NCI-H128 (cell line): ENCODE results near the gene DNASE1L1.

Source experiments
- DNase-seq: peaks from one replicate; lab custom pipeline; 2025; ENCODE audit not compliant: unreplicated experiment; lab: John Stamatoyannopoulos, UW

The DNASE1L1 gene, protein sequence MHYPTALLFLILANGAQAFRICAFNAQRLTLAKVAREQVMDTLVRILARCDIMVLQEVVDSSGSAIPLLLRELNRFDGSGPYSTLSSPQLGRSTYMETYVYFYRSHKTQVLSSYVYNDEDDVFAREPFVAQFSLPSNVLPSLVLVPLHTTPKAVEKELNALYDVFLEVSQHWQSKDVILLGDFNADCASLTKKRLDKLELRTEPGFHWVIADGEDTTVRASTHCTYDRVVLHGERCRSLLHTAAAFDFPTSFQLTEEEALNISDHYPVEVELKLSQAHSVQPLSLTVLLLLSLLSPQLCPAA

DNA sequence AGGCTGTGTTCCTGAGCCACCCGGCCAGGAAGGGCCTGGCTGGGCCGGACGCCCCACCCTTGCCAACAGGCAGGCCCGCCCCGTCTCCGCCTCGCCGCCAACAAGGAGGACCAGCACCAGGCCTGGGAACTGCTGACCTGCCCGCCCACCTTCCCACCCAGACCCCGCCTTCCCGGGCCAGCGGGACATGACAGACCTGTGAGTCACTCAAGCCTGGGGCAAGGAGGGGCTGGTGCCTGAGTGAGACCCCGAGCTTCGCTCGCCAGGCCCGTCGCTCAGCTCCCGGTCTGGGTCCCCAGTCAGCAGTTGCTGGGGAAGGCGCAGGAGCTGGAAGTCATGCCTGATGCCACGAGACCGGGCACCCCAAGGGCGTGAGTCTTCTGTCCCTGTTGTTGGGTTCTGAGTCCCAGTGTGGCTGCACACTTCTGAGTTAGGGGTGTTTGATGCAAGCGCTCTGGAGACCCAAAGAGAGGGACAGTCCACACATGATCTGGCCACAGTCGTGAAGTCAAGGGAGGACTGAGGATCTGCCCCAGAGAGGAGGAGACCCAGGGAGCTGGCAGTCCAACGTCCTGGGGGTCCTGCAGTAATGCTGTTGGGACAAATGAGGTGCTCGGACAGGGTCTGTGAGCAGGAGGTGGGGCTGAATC, at the start of gene DNASE1L1:
Gene DNASE1L1, minus strand, starts transcription at position 33 of the 650 bp plus-strand sequence. CDS start 3,686 bp downstream, outside the sequence.
- DNase-seq, result no peak

DNA sequence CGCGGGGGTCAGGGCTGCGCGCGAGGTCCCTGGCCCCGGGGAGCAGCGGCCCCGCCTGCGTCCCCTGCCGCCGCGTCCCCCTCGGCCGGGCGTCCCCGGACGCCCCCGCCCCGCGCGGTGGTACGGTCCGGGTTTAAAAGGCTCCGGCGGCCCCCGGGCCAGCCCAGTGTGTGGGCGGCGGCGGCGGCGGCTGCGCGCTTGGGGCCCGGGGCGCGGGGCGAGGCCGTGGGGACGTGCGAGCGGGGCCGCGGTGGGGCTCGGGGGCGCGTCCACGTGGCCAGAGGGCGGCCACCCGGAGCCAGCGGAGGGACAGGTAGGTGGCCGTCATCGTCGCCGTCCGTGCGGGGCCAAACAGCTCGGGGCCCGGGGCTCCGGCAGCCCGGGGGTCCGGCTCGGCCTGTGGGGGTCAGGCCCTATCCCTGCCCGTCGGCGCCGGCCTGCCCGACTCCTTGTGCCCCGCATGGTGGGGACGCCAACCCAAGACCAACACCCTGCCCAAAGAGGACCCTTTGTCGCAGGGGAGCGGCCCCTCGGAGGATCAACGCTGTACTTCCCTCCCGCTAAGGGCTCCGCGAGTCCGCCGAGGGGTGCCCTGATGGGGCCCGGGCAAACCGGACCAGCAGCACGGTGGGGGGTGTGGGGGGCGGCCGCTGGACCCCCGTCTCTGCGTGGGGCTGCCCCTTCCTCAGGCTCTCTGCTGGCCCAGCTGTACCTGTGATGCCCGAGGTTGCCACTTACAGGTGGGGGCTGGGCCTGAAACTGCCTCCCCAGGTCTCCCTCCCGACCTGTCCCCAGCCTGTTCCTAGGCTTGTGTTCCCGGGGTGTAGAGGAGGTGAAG, 49.3 kb upstream of the DNASE1L1 start, which contains the start of gene PLXNA3:
Gene PLXNA3, plus strand, starts transcription at position 166 of the 838 bp plus-strand sequence. CDS start 1,903 bp downstream, outside the sequence.
- no peak for DNase-seq

GRCh38 chrX:154457491-154458115, 48.5 kb upstream of the DNASE1L1 start:
- DNase-seq, result peak; percentile 44

DNA sequence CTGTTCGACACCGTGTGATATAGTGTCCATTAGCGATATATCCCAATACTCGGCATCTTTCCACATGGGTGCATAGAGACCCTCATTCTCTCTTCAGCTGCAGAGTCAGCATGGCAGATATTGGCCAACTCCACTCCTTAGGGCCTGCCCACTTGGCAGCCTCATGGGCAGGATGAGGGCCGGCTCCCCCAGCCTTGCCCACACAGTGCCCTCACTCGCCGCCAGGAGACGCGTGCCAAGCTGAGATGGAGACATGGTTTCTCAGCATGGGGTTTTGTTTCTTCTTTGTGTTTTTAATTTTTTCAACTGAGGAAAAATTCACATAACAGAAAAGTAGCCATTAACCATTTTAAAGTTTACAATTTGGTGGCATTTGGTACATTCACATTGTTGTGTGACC, 43.8 kb upstream of the DNASE1L1 start:
- no peak for DNase-seq

GRCh38 chrX:154450312-154450711, 41.3 kb upstream of the DNASE1L1 start:
- no peak for DNase-seq

GRCh38 chrX:154449618-154450017, 40.6 kb upstream of the DNASE1L1 start:
- DNase-seq, result no peak

- no peak for DNase-seq
Observed at GRCh38 chrX:154448484-154448883, 39.4 kb upstream of the DNASE1L1 start.

- DNase-seq, result no peak
Observed at GRCh38 chrX:154446430-154446829, 37.4 kb upstream of the DNASE1L1 start.

GRCh38 chrX:154445776-154446175, 36.7 kb upstream of the DNASE1L1 start:
- no peak for DNase-seq

DNA sequence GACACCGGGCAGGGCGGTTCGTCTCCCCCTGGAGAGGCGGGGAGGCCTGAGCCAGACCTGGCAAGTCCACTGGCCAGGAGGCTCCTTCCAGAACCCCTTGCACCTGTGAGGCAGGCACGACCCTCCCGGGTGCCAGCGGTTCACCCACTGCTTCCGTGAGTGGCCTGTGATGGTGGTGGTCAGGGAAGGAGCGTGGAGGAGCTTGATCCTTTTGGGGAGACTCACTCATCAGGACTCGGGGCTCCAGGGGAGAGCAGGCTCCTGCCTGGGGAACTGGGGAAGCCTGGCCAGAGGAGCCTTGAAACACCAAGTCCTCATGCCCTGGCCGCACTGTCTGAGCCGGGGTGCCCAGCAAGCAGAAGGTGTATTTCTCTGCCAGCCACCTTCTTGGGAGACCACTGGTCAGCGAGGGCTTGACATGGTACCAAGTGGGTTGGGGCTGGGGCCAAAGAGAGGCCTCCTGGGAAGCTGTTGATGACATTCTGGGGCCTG, 35.7 kb upstream of the DNASE1L1 start:
- no peak for DNase-seq

GRCh38 chrX:154443992-154444754, 35.1 kb upstream of the DNASE1L1 start, which contains the start of gene FAM50A:
Gene FAM50A, plus strand, starts transcription at chrX:154444141. Its CDS starts 95 bp downstream, at chrX:154444236.
- DNase-seq, result no peak

DNA sequence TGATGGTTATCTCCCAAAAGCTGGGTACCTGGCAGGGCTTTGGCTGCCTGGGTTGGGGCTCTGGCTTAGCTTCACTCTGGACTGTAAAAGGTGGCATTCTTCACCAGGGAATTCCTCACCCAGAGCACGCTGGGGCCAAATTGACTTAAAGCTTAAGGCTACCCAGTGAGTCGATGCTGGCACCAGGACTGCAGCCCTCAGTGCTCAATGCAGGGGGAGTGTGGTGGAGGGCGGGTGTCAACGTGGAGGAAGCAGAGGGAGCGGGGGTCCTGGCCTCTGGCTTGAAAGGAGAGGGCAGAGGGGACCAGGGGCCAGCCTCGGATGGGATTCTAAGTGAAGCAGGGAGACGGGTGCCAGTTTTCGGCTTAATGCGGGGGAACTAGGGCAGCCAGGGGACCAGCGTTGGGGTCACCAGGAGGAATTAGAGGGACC, 34.4 kb upstream of the DNASE1L1 start:
- DNase-seq, result no peak

DNA sequence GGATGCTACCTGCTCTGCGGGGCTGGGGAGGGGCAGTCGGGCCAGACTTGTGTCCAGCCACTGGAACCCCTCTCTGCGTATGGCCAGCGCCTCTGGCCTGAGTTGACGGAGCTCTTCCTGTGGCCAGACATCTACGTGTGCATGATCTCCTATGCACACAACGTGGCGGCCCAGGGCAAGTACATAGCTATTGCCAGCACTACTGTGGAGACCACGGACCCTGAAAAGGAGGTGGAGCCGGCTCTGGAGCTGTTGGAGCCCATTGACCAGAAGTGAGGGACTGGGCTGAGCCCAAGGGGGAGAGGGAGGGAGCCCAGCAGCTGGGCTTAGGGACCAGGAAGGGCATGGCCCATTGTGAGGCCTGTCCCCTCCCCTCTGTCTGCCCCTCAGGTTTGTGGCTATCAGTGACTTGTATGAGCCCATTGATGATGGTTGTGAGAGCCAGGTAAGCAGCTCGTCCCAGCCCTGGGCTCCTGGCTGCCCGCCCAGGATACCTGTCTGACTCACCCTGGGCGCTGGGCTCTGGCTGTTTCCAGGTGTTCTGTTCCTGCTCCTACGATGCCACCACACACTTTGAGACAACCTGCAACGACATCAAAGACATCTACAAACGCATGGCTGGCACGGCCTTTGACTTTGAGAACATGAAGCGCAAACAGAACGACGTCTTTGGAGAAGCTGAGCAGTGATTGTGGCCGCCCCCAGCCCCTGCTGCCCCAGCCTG, 33.1 kb upstream of the DNASE1L1 start:
- DNase-seq, result no peak

DNA sequence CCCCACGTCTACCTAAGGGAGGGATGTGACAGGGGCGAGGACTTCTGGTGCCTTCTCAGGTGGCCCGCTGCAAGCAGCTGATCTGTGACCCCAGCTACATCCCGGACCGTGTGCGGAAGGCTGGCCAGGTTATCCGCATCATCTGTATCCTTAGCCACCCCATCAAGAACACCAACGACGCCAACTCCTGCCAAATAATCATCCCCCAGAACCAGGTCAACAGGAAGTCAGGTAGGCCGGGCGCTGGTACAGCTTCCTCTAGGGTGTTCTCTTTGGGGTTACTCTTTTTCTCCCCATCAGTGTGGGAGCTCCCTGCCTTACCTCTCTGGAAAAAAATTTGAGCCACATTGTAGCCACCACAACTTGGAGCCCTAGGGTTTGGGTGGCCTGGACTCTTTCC, 32.5 kb upstream of the DNASE1L1 start:
- DNase-seq, result no peak

GRCh38 chrX:154440623-154441357, 31.7 kb upstream of the DNASE1L1 start:
- no peak for DNase-seq

DNA sequence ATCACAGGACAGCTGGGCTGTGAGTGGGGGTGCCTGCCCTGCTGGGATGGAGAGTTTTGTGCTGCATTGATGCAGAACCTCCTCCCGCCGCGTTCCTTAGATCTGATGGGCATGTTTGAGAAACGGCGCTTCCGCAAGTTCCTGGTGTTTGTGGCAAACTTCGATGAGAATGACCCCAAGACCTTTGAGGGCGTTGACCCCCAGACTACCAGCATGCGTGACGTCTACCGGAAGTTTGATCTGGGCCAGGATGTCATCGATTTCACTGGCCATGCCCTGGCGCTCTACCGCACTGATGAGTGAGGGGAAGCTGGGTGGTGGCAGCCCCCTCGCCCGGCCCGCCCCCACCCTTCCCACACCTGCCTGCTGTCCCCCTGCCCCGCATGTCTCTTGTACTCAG, 30.8 kb upstream of the DNASE1L1 start:
- no peak for DNase-seq

GRCh38 chrX:154437971-154438893, 29.2 kb upstream of the DNASE1L1 start:
- DNase-seq, result no peak
